ENCODE results near the gene OR14J1.
"Not testable (repeated sequence)": the region's sequence is repeated elsewhere in the genome, so short reads cannot be mapped to it uniquely, and the experiment has no call there.

Gene OR14J1, protein sequence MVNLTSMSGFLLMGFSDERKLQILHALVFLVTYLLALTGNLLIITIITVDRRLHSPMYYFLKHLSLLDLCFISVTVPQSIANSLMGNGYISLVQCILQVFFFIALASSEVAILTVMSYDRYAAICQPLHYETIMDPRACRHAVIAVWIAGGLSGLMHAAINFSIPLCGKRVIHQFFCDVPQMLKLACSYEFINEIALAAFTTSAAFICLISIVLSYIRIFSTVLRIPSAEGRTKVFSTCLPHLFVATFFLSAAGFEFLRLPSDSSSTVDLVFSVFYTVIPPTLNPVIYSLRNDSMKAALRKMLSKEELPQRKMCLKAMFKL

DNA sequence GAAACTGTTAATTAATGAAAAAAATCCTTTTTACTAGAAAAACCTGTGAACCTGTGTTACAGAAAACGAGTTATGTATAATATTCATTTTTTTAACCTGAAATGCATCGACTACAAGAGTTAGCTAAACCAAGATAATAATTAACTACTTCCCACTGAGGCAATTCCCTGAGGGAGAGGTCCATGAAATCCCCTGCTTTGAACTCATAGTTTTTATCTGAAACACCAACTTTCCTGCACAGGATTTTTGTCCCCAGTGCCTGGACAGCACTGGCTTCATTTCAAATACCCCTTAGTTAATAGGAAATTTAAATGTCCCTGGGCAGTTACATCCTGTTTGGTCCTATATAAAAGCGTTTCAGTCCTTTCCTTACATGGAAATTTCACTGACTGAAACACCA lies at the start of gene OR14J1:
OR14J1 (plus strand) TSS at position 386 of the 400 bp plus-strand sequence. CDS start 4,989 bp downstream, outside the sequence.
- no peak for DNase-seq (ENCODE audit: low read depth)

DNA sequence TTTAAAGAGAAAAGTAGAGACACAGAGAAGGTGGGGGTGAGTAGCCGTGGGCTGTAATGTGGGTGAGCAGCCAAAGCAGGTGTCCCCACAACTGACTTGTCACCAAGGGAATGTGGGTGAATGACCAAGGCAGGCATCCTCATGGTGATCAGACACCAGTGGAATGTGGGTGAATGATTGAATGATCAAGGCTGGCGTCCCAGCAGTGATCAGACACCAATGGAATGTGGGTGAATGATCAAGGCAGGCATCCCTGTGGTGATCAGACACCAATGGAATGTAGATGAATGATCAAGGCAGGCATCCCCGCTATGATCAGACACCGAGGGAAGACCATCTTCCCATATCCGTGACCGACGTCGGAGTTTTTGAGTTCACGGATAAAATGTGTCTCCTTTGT lies 49.8 kb upstream of the OR14J1 start:
- DNase-seq (ENCODE audit: low read depth): no peak

GRCh38 chr6:29255530-29255929 lies 46.0 kb upstream of the OR14J1 start:
- DNase-seq (ENCODE audit: low read depth): no peak

- no peak for DNase-seq (ENCODE audit: low read depth)
Observed at GRCh38 chr6:29259721-29260120, 41.8 kb upstream of the OR14J1 start.

GRCh38 chr6:29263001-29263400 lies 38.5 kb upstream of the OR14J1 start:
- no peak for DNase-seq (ENCODE audit: low read depth)

GRCh38 chr6:29294499-29294914 lies 7.0 kb upstream of the OR14J1 start:
- no peak for DNase-seq (ENCODE audit: low read depth)

GRCh38 chr6:29295181-29295585 lies 6.3 kb upstream of the OR14J1 start:
- no peak for DNase-seq (ENCODE audit: low read depth)

- no peak for DNase-seq (ENCODE audit: low read depth)
Observed at GRCh38 chr6:29295623-29296022, 5.9 kb upstream of the OR14J1 start.

GRCh38 chr6:29319931-29320330 lies 18.4 kb downstream of the OR14J1 start:
- DNase-seq (ENCODE audit: low read depth): no peak

DNA sequence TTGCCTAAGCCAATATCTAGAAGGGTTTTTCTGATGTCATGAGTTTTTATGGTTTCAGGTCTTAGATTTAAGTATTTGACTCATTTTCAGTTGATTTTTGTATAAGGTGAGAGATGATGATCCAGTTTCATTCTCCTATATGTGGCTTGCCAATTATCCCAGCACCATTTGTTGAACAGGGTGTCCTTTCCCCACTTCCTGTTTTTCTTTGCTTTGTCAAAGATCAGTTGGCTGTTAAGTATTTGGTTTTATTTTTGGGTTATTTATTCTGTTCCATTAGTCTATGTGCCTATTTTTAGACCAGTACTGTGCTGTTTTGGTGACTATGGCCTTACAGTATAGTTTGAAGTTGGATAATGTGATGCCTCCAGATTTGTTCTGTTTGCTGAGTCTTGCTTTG lies 21.8 kb downstream of the OR14J1 start:
- not testable (repeated sequence) for DNase-seq (ENCODE audit: low read depth)

DNA sequence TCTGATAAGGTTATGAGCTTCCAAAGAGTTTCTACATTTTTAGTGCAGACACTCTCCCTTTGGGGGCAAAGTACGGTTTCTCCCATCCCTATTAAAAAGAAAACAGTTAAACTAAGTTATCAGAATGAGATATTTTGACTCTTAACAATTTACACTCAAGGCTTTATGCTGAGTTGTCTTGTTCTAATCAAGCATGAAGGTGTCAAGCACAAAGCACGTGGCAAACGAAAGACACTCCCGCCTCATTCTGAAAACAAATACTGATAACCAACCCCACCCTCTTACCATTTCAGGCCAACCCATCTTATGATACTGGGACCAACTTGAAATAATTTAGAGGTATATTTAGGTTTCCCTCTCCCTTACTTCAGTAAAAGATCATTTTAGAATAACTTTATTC lies 24.3 kb downstream of the OR14J1 start:
- DNase-seq (ENCODE audit: low read depth): no peak

DNA sequence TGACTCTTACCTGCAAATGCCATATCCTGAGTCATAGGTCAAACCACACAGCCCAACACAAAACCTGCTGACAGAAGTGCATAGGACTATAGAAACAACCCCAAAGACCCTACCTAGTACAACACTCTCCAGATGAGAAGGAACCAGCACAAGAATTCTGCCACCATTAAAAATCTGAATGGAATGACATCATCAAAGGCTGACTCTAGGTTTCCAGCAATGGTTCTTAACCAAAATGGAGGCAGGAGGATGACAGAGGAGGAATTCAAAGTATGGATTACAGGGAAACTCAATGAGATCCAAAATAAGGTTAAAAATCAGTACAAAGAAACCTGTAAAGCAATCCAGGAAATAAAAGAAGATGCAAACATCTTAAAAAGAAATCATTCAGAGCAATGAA lies 31.2 kb downstream of the OR14J1 start:
- DNase-seq (ENCODE audit: low read depth): no peak

DNA sequence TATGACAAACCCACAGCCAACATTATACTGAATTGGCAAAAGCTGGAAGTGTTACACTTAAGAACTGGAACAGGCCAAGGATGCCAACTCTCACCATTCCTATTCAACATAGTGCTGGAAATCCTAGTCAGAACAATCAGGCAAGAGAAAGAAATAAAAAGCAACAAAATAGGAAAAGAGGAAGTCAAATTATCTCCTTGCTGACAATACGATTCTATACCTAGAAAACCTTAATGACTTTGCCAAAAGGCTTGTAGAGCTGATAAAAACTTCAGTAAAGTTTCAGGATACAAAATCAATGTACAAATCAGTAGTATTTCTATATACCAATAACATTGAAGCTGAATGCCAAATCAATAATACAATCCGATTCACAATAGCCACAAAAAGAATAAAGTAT lies 34.8 kb downstream of the OR14J1 start:
- DNase-seq (ENCODE audit: low read depth): no peak

DNA sequence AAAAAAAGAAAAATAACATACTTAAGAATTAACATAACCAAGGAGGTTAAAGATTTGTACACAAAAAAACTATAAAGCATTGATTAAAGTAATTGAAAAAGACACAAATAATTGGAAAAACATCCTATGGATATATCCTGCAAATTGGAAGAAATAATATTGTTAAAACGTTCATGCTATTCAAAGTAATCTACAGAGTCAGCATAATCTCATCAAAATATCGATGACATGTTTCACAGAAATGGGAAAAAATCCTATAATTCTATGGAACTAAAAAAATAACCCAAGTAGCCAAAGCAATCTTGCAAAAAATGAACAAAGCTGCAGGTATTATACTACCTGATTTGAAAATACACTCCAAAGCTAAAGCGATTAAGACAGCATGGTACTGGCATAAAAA lies 43.9 kb downstream of the OR14J1 start:
- no peak for DNase-seq (ENCODE audit: low read depth)

- not testable (repeated sequence) for DNase-seq (ENCODE audit: low read depth)
Observed at GRCh38 chr6:29349348-29349747, 47.8 kb downstream of the OR14J1 start.

- DNase-seq (ENCODE audit: low read depth): no peak
Observed at GRCh38 chr6:29354980-29355379, 53.5 kb downstream of the OR14J1 start.

- no peak for DNase-seq (ENCODE audit: low read depth)
Observed at GRCh38 chr6:29355603-29356002, 54.1 kb downstream of the OR14J1 start.
